GM12892 (cell line): Measurements from ENCODE around the gene NEK6.

Source experiments
- DNase-seq: peaks from one replicate; pipeline ENCODE4 v3.0.0; 2011; ENCODE audit not compliant: insufficient read length
- FAIRE-seq: peaks from 2 replicates; lab custom pipeline; 2011; peaks lifted over from hg19 to GRCh38; lab: Jason Lieb, UNC
- POLR2A ChIP-seq: IDR thresholded peaks from 2 replicates; pipeline ENCODE4 v1.6.1; 2011; ENCODE audit warnings: low read depth, low read length, control low read depth
- POLR2AphosphoS5 ChIP-seq: IDR thresholded peaks from 2 replicates; pipeline ENCODE4 v1.6.1; 2011; ENCODE audit warnings: low read depth, low read length, control low read depth
- TAF1 ChIP-seq: IDR thresholded peaks from 2 replicates; pipeline ENCODE4 v1.6.1; 2011; ENCODE audit warnings: low read depth, mild to moderate bottlenecking, control low read depth, low read length, borderline replicate concordance

NEK6 gene

GRCh38 chr9:124372038-124372437, 114.3 kb downstream of the NEK6 start:
- no peak for FAIRE-seq
- TF ChIP-seq POLR2AphosphoS5, result no peak
- no peak for TF ChIP-seq POLR2A
- no peak for TF ChIP-seq TAF1
- no peak for DNase-seq

- no peak for TF ChIP-seq POLR2A
- no peak for TF ChIP-seq TAF1
- TF ChIP-seq POLR2AphosphoS5, result no peak
- FAIRE-seq, result no peak
- no peak for DNase-seq
Observed at GRCh38 chr9:124373386-124373785, 115.6 kb downstream of the NEK6 start.

- TF ChIP-seq POLR2AphosphoS5 (no peak), TAF1 (no peak), POLR2A (no peak)
- DNase-seq (no peak), FAIRE-seq (no peak)
Observed at GRCh38 chr9:124373851-124374250, 116.1 kb downstream of the NEK6 start.

GRCh38 chr9:124375726-124376125, 118.0 kb downstream of the NEK6 start:
- FAIRE-seq, result no peak
- no peak for DNase-seq
- TF ChIP-seq POLR2A (no peak), TAF1 (no peak), POLR2AphosphoS5 (no peak)

GRCh38 chr9:124376329-124376728, 118.6 kb downstream of the NEK6 start:
- TF ChIP-seq TAF1 (no peak), POLR2AphosphoS5 (no peak), POLR2A (no peak)
- FAIRE-seq (no peak), DNase-seq (no peak)

- FAIRE-seq (no peak), DNase-seq (no peak)
- TF ChIP-seq POLR2AphosphoS5 (no peak), POLR2A (no peak), TAF1 (no peak)
Observed at GRCh38 chr9:124377551-124378406, 120.0 kb downstream of the NEK6 start.

- no peak for DNase-seq
- no peak for FAIRE-seq
- no peak for TF ChIP-seq POLR2A
- no peak for TF ChIP-seq POLR2AphosphoS5
- TF ChIP-seq TAF1, result no peak
Observed at GRCh38 chr9:124381170-124381945, 123.6 kb downstream of the NEK6 start.

GRCh38 chr9:124384210-124384609, 126.5 kb downstream of the NEK6 start:
- DNase-seq, result no peak
- no peak for FAIRE-seq
- TF ChIP-seq POLR2A (no peak), POLR2AphosphoS5 (no peak), TAF1 (no peak)

- TF ChIP-seq POLR2AphosphoS5 (no peak), POLR2A (no peak), TAF1 (no peak)
- FAIRE-seq (no peak), DNase-seq (no peak)
Observed at GRCh38 chr9:124384846-124385245, 127.1 kb downstream of the NEK6 start.

GRCh38 chr9:124385623-124386022, 127.9 kb downstream of the NEK6 start:
- FAIRE-seq (no peak), DNase-seq (no peak)
- TF ChIP-seq TAF1 (no peak), POLR2A (no peak), POLR2AphosphoS5 (no peak)

GRCh38 chr9:124386201-124386600, 128.5 kb downstream of the NEK6 start:
- TF ChIP-seq TAF1 (no peak), POLR2A (no peak), POLR2AphosphoS5 (no peak)
- DNase-seq (no peak), FAIRE-seq (no peak)
